HG02571 (cell line): ENCODE results near the gene LHX1.

Source experiments
- ATAC-seq: cut with Tn5 transposase; IDR thresholded peaks from one replicate; pipeline ENCODE4 v1.9.1; 2021; ENCODE audit warnings: mild to moderate bottlenecking, moderate library complexity; ENCODE audit not compliant: unreplicated experiment

Gene LHX1

DNA sequence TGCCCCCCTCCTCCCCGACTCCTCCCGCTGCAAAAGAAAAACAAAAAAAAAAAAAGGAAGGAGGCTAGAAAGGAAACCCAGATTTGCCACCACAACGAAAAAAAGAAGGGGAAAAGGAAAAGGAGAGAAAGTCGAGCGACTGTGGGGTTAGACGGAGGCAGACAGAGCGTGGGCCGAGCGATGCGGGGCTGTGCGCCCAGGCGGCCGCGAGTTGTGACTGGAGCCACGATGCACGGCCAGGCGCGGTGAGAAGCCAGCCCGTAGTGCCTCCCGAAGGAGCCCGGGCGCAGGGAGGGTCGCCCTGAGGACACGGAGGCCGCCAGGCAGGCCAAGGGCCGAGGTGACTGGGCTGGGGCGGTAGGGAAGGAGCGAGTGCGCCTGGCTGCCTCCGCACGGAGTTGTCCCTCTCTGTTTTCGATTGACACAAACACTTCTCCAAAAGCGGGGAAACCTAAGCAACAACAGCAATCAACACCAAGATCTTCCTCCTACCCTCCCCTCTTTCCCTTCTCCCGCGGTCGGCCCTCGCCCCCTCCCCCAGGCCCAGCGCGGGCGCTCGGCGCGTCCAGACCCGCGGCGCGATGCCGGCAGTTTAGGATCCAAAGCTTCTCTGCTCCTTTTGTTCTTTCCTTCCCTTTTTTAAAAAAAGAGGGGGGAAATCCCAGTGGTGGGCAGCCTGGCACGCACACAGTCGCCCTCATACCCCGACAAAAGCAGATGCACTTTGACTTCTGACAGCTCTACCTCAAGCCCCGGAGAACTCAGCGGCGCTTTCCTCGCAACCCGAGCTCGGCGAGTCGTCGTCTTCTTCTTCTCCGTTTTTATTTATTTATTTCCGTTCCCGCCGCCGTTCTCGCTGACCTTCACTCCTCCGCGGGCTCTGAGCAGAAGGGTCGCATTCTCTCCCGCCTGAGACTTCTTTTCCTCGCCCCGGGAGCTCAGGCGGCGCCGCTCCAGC lies at the start of gene LHX1:
Gene LHX1, plus strand, starts transcription at position 475 of the 958 bp plus-strand sequence. CDS start 723 bp downstream, outside the sequence.
- ATAC-seq: no peak

DNA sequence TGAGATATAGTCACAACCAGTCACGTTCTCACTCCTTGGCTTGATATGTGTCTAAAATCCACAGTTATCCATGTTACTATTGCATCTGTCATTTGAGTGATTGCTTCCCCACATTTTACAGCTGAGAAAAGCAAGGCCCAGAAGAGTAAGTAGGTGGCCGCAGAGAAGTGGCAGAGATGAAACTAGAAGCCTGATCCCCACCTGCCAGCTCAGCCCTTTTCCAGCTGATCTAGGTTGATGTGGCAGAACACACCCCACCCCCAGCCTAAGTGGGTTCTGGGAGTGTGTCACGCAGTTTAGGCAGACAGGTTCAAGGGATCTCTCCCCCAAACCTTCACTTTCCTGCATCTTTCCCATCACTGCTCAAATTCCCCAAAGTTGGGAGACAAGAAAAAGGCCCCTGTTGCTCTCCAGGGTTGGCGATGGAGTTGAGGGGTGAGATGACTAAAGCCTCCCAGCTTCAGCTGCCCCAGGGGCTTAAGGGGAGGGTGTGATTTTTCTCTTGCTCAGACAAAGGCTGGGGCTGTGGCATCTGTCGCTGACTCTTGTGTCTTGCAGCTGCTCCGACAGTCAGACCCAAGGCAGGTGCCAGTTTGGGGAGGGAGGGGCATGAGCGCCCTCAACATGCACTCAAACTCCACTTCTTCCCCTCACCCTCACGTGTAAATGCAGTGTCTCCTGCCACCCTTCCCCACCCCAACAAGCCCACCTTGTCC lies 48.9 kb upstream of the LHX1 start:
- ATAC-seq: no peak

DNA sequence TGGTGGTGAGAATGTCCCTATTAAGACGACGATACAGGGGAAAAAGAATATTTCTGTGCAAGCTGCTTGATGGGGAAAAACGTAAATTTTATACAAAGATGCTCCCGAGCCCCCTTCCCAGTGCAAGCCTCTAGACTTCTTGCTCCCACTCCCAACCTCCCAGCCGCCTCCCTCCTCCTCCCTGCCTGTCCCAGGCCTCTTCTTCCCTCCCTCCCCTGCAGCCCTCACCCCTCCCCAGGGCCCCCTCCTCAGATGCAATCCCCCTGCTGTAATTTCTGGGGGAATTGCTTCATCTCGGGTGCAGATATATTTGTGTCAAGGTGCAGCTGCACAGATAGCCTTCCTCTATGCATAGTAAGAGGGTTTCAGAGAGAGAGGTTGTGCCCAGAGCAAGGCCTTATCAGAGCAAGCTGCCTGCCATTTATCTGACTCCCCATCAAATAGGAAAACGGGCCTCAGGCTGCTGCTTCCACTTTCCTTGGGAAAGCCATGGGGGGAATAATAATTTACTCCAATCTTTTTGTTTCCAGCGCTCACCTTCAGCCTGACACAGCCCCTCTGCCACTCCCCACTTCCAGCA lies 47.4 kb upstream of the LHX1 start:
- no peak for ATAC-seq

DNA sequence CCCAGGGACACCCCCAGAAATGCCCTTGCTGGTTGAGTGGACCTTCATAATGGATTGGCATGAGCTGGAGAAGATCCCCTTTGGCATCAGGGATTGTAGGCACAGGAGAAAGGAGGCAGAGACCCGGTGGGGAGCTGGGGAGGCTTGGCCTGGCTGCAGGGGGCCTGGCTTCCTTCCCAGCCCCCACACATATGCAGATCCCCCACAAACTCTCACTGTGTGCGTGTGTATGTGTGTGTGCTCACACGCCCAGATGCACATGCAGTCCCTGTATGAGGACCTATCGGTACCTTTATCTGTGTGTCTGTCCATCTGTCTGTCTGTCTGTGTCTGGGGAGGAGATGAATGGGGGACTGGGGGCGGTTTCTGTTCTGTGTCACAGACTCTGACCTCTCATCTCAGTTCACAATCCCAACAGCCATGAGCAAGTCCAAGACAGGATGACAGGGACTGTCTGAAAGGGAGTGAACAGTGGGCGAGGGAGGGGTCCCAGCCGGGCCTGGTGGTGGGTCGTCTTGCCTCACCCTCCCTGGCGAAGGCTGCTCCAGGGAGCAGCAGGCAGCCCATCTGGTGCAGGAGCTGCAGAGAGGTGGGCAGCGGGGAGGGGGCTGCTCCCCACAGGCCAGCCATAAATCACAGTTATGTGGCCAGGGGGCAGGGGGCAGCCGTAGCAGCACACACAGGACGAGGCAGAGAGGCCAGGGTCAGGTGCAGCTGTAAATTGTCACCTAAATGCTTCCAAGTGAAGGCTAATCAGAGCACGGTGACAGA lies 46.7 kb upstream of the LHX1 start:
- ATAC-seq: no peak

DNA sequence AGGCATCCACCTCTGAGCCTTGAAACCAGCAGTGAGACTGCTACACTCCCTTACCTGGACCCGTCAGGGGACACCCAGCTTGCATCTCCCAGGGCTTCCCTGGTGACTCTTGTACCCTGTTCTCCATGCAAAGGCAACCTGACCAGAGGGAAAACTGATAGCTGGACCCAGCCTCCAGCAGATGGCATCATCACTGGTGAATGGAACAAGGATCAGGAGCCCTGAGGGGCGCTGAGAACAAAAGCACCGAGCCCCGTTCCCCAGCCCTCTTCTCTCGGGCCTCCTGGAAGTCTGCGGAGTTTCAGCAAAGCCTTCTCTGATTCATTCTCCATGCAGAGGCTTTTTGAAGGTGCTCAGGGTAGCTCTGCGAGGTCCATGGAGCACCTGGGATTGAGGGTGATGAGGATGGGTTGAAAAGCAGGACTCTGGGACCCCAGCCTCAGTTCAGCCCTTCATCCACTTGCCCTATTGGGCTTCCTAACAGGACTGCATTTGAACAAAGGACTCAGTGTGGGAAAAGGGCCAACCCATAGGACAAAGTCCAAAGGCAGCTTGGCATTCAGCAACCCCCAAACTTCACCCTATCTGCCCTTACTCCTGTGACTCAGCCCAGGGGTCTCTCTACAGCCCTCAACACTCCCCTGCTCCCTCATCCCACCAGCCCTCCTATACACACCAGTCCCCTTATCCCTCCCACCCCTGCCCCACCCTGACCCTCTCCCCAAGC lies 45.0 kb upstream of the LHX1 start:
- ATAC-seq: no peak

DNA sequence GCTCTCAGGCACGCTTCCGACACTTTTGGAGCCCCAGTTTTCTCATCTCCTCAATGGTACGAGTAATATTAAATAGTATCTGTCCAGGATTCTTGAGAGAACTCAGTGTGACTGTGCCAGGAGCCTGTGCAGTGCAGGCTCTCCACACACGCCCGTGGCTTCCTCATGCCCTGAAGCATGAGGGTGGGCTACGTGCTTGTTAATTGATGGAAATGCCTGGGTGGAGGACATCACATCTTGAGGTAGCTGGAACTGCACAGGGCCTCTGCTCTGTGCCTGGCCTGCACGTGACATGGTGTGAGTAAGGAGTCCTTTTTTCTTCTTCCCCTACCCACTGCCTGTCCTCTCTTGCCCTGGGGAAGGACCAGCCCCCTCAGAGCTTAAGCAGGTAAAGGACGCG lies 43.1 kb upstream of the LHX1 start:
- ATAC-seq: no peak

DNA sequence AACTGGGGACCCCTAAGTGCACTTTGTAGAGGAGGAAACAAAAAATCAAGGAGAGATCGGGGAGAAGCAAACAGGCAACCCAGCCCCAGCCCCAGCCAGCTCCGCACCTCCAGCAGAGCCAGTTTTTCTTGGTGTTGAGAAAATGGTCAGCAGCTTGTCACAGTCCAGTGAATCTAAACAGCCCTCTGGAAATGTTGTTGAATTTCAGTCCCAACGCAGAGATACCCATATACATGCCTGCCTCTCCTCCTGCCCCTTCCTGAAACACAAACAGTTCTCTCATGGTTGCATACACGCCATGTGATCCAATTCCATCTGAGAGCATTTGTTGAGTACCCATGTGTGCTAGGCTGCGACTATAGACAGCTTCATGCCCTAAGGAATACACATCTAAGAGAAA lies 42.4 kb upstream of the LHX1 start:
- ATAC-seq: no peak

DNA sequence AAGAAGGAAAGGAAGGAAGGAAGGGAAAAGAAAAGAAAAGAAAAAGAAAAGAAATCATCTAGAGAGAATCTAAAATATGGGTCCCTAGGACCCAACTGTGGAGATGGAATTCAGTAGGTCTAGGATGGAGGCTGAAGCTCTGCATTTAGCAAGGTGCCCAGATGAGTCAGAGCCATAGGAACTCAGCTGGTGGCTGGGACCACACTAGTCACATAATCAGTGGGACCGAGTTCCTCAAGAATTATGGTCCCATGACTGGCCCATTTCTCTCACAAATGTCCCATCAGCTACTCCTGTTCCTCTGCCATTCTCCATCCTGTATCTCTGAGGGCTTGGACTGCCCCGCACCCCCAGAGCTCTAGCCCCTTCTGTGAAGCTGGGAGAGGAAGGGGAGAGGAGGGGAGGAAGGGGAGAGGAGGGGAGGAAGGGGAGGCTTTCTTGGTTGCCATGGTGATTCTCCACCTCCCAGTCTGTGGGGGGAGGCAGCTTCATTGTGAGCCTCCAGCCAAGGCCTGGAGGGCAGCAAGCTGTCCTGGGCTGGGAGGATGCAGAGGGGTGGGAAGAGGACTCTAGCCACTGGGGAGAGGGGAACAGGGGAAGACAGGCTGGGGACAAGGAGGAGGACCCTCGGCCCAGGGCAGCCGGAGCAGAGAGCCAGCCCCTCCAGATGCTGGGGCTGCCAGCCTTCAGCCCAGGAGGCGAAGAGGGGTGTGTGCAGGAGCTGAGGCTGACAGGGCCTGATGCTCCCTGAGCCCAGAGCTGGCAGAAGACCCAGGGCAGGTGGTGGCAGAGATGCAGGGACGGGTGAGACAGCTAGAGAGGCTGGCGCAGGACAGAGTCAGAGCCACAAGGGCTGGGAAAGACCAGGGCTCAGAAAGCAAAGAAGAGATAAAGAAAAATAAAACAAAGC lies 37.8 kb upstream of the LHX1 start:
- no peak for ATAC-seq

DNA sequence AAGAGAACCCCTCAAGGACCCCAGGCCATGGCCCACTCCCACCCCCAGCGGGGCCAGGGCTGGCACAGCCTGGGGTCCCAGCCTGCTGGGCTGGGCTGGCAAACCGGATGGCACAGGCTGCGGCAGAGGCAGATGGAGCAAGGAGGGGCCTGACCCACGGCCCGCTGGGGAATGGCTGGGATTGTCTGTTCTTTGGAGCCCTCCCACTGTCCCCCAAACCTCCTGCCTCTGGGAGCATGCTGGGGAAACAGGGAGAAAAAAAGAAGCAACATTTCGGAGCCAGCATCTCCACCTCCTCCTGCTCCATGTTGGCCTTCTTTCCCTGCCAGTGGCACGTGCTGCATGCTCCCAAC lies 37.1 kb upstream of the LHX1 start:
- ATAC-seq: no peak

DNA sequence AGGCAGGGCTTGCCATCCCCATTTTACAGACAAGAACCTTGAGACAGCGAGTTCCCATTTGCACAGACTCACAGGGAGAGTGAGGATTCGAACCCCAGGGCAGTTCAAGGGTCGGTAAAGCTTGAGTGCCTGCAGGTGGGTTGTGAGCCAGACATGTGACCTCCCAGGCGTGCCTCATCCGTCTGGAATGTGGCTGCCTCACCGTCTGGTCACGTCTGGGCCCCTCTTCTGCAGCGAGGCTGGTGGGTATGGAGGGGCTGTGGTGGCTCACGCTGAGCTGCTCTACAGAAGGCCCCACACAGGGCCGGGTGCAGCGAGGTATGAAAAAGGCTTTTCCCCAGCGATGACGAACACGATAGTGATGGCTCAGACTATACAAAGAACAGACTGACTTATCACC lies 35.8 kb upstream of the LHX1 start:
- ATAC-seq: no peak

DNA sequence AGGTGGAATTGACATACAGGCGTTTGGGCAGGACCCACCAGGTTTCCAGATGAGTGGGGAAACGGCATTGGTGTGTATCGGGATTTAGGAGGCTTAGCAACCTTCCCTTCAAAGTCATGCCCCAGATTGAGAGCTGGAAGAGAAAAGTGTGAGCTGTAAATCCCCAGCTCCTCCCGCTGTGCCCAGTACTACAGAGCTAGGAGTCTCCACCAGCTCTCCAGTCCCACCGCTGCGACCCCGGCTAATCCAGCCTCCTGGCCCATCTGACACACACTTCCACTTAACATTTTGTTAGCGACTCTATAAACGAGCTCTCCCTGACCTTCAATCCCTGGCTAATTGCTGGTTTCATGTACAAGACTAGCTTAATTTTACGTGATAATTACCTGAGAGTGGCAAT lies 29.9 kb upstream of the LHX1 start:
- no peak for ATAC-seq

DNA sequence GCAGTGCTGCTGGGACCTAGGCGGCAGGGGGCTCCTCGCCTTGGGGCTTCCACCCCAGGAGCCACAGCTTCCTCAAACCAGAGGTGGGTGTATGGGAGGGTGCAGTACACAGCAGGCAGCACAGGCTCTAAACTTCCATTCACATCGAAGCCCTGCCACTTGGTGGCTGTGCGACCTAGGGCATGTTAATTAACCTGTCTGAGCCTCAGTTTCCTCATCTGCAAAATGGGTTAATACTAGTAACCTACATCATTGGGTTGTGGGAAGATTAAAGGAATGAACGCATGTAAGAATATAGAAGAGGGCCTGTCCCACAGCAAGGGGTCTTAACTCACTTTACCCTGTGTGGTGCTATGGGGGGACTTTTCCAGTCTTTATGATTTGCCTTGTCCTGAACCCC lies 26.8 kb upstream of the LHX1 start:
- ATAC-seq: no peak

DNA sequence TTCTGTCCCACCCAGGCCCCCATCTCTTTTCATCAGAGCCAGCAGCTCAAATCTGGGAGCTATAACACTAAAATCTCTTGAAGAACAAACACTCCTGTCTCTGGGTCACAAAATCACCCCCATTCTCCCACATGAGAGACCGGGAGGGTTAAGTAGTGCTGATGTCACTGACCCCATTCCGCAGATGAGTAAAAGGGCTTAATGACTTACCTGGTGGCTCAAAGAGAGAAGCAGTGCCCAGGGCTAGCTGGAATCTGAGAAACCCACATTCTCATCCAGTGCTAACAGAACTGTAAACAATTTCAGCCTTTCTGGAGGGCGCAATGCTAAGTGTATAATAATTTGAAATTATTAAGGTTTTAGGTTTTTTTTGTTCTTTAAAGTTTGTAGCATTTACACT lies 26.3 kb upstream of the LHX1 start:
- no peak for ATAC-seq

DNA sequence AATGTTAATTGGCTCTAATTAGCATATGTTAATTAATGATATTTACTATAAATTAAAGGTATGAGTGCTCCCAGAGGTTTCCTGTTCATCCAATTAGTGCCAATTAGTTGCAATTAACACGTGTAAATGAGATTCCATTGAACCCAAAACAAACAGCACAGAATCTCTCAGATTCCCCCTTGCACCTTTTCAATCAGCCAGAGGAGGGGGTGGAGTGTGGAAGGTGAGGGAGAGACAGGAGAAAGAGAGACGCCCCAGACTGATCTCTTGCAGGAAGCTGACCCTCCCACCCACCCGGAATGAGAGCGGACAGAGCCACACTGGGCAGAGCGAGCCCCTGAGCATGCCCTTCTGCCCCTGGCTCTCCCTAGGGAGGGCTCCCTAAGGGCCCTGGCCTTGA lies 24.1 kb upstream of the LHX1 start:
- no peak for ATAC-seq

DNA sequence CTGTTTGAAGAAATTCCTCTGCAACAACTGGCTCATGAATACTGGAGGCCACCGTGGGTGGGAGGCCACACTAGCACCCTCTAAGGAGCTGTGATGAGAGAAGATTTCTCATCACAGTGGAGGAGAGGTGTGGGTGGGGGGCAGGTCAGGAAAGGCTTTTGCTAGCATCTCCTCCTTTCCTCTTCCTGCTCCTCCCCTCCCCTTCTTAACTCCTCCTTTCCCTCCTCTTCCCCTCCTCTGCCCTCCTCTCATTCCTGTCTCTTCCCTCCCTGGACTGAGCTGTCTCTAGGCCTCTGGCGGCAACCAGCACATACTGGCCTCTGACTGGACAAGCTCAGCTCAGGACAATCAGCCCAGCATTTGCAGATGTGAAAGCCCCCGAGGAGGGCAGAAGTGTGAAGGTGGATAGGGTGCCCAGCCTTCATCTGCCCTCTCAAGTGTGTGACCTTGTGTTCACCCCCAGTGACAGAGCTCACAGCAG lies 19.0 kb upstream of the LHX1 start:
- no peak for ATAC-seq

DNA sequence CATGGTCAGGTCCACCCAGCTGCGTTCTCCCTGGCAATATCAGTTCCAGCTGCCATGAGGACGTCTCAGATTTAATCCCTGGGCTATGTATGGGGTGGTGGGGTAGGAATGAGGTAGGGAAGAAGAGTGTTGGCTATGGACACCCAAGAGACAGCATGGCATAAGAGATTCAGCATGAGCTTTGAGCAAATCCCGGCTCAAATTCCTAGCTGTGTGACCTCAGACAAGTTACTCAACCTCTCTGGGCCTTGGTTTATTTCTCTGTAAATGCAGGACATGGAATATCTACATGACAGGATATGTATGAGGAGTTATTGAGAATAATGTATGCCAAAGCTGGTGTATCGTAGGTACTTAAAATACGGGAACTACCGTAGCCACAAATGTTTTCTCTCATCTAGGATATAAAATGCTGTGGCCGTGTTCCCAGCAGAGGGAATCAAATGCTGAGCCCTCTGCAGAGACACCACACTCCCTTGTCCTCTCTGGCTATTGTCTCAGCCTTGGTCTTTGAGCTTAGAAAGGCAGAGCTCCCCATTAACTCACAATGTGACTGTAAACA lies 17.8 kb upstream of the LHX1 start:
- no peak for ATAC-seq

DNA sequence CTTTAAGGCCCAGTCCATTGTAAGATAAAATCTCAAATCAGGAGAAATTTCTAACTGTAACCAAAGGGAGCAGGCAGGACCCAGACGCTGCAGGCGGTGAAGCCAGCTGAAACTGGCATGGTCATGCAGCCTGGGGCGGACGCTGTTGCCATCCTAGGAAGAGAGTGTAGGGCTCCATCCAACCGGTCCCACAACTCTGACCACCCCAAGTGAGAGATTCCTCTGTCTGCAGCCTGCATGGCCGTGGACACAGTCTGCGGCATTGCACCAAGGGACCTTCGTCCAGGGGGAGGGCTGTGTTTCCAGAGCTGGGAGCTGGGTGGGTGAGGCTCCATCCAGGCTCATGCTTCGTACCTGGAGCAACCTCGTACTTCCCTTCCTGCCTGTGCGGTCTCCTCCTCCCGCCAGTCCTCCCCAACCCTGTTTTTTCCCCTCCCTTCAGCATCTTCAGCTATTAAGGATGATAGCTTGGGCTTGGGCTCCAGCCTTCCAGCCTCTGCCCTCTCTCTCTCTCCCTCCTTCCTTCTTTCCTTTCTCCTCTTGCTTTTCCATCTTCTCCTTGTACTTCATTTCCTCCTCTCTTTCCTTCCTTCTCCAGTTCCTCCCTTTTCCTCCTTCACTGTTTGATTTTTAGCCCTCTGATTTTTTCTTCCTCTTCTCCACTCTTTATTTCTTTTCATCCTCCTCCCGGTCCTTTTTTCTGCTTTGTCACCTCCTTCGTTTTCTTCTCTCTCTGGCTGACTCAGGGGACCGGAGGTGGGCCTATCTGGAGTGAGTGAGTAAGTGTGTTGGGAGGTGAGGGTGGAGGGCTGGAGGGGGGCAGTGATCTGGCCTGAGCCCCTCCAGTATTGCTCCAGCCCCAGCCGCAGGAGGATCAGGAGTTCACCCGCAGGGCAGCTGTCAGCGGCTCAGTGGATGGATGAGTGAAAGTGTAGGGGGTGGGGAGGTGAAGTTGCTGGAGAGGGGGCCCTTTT lies 17.0 kb upstream of the LHX1 start:
- ATAC-seq: no peak
